ENCODE measurements around the gene NRXN3. TPM values are rescaled to one million over a fixed set of nuclear protein-coding genes. Genes with fewer than 3 reads are reported as not detected.

NRXN3 gene
- total RNA-seq, 1 donor from 2014 or later = 1.6 TPM

DNA sequence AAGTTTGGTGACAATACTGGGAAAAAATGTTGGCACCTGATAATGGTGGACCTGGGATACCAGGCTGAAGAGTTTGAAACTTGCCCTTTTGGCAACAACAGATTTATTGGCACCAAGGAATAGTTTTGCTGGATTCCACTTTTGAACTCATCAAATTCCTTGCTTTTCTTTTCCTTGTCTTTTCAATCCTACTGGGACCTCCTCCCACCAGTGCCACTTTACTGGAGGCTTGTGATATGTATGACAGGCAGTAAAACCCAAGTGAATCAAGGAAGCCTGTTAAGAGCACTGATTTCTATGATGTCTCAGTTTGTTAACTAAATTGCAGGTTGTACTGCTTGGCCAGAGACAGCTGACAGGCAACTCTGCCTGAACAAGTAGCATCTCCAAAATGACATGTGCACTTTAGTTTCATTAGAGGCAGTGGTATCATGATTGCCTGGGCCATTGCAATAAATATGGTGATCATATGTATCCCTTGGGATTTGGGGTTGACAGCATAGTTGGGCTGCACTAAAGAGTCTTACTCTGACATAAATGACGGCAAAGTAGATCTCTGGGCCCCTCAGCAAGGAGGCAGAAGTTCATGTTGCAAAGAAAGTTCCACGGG lies 1475.7 kb downstream of the NRXN3 start:
- Histone ChIP-seq H3K4me3 (ENCODE audit: low read depth, low read length) (no peak overlapping the region), H3K27me3 (ENCODE audit: control insufficient read depth, insufficient read depth, low read length) (no peaks in the 10 kb centered on the region), H3K36me3 (ENCODE audit: control insufficient read depth, insufficient read depth, low read length) (no peaks in the 10 kb centered on the region)
- no peak for DNase-seq (ENCODE audit: low read depth)
- TF ChIP-seq, protein P1, sequence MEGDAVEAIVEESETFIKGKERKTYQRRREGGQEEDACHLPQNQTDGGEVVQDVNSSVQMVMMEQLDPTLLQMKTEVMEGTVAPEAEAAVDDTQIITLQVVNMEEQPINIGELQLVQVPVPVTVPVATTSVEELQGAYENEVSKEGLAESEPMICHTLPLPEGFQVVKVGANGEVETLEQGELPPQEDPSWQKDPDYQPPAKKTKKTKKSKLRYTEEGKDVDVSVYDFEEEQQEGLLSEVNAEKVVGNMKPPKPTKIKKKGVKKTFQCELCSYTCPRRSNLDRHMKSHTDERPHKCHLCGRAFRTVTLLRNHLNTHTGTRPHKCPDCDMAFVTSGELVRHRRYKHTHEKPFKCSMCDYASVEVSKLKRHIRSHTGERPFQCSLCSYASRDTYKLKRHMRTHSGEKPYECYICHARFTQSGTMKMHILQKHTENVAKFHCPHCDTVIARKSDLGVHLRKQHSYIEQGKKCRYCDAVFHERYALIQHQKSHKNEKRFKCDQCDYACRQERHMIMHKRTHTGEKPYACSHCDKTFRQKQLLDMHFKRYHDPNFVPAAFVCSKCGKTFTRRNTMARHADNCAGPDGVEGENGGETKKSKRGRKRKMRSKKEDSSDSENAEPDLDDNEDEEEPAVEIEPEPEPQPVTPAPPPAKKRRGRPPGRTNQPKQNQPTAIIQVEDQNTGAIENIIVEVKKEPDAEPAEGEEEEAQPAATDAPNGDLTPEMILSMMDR (IDR thresholded peaks at IDR 0.05; ENCODE audit: insufficient read depth, low read length, poor library complexity, severe bottlenecking) = no peak

DNA sequence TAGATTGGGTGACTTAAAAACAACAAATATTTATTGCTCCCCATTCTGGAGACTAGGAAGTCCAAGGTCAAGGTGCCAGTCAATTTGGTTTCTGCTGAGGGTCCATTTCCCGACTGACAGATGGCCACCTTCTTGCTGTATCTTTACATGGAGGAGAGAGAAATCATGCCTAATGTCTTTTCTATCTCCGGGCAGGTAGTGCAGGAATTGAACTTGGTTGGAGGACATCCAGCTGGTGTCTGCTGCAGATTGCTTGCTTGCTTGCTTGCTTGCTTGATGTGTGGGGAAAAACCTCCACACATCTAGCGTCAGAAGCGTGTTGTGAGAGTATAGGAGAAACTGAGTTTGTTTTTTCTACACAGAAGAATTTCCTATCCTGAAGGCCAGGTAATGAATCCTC lies 1479.7 kb downstream of the NRXN3 start:
- no peaks in the 10 kb centered on the region for H3K36me3 ChIP-seq (ENCODE audit: control insufficient read depth, insufficient read depth, low read length)
- H3K4me3 ChIP-seq (ENCODE audit: low read depth, low read length) = no peak overlapping the region
- DNase-seq (ENCODE audit: low read depth) = no peak
- TF ChIP-seq, protein P1 (IDR thresholded peaks at IDR 0.05; ENCODE audit: insufficient read depth, low read length, poor library complexity, severe bottlenecking) = no peak
- no peaks in the 10 kb centered on the region for H3K27me3 ChIP-seq (ENCODE audit: control insufficient read depth, insufficient read depth, low read length)

DNA sequence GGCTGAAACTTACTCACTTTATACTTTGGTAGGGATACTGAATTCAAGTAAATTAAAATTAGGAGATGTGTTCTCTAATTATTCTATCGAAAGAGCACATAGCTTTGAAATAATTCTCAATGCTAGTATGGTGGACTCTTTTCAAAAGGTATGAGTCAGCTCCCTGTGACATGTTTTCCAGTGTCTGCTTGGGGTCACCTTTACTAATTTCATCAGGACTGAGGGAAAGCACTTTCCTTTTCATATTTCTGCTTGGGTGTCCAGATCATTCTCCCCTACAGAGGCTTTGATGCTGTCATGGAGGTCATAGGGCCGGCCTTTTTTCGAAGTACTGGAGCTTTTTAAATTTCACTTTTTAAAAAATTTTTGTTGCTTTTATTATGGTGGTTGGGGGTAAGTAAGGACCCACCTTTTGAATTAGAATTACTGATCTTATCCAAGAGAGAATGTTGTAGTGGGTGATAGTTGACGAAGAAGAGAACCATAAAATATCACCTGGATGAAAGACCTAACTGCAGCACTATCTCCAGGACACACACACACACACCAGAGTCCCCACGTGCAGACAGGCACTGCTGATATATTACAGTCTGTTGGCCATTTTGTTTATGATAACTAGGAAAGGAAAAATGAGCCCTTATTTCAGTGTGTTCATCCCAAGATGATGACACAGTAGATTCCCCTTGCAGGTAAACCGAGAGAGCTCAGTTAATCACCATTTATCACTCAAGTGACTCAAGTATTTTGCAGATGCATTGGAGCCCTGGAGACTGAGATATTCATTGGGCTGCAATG lies 1482.5 kb downstream of the NRXN3 start:
- no peak for DNase-seq (ENCODE audit: low read depth)
- H3K36me3 ChIP-seq (ENCODE audit: control insufficient read depth, insufficient read depth, low read length) = no peaks in the 10 kb centered on the region
- H3K4me3 ChIP-seq (ENCODE audit: low read depth, low read length) = no peak overlapping the region
- no peaks in the 10 kb centered on the region for H3K27me3 ChIP-seq (ENCODE audit: control insufficient read depth, insufficient read depth, low read length)
- TF ChIP-seq, protein P1 (IDR thresholded peaks at IDR 0.05; ENCODE audit: insufficient read depth, low read length, poor library complexity, severe bottlenecking) = no peak

DNA sequence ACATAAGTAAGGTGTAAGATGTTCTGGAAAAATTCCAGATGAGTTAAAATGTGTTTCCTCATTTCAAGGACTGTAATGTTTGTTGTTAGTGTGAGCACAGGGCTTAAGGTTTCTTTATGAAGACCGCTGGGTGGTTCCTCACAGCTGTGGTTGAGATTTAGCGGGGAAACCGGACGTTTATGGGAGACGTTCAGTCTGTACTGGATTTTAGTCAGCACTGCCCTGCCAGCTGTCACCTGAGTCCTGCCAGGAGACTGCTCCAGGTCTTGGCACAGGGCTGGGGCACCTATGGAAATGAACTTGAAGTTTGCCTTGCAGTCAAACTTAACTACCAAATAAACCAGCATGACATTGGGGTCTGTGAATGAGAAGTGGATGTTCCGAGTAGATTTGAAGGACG lies 1485.9 kb downstream of the NRXN3 start:
- DNase-seq (ENCODE audit: low read depth) = no peak
- Histone ChIP-seq H3K27me3 (ENCODE audit: control insufficient read depth, insufficient read depth, low read length) (no peaks in the 10 kb centered on the region), H3K4me3 (ENCODE audit: low read depth, low read length) (no peak overlapping the region), H3K36me3 (ENCODE audit: control insufficient read depth, insufficient read depth, low read length) (no peaks in the 10 kb centered on the region)
- TF ChIP-seq, protein P1 (IDR thresholded peaks at IDR 0.05; ENCODE audit: insufficient read depth, low read length, poor library complexity, severe bottlenecking) = no peak

DNA sequence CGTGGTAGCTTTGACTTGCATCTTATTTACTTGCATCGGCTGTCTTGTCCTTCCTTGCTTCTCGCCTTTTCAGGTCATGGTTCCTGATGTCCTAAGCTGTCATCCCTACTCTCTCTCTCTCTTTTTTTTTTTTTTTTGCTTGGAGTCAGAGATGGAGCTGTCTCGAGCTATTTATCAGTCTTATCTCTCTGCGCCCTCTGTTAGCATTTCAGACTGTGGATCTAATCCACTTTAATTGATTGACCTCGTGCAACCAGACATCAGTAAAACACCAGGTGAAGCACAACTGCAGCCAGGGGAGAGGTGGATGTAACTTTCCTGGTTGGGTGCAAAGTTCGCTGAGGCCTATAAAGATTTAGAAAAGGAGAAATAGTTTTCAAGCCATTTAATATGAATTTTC lies 1486.3 kb downstream of the NRXN3 start:
- TF ChIP-seq, protein P1 (IDR thresholded peaks at IDR 0.05; ENCODE audit: insufficient read depth, low read length, poor library complexity, severe bottlenecking) = no peak
- Histone ChIP-seq H3K36me3 (ENCODE audit: control insufficient read depth, insufficient read depth, low read length) (no peaks in the 10 kb centered on the region), H3K4me3 (ENCODE audit: low read depth, low read length) (no peak overlapping the region), H3K27me3 (ENCODE audit: control insufficient read depth, insufficient read depth, low read length) (no peaks in the 10 kb centered on the region)
- no peak for DNase-seq (ENCODE audit: low read depth)
